GM21825 (cell line): ENCODE measurements around the gene BIRC7.

ENCODE experiments used
- ATAC-seq: cut with Tn5 transposase; IDR thresholded peaks from one replicate; pipeline ENCODE4 v1.9.1; 2021; ENCODE audit warnings: mild to moderate bottlenecking, moderate library complexity; ENCODE audit not compliant: unreplicated experiment

The BIRC7 gene

DNA sequence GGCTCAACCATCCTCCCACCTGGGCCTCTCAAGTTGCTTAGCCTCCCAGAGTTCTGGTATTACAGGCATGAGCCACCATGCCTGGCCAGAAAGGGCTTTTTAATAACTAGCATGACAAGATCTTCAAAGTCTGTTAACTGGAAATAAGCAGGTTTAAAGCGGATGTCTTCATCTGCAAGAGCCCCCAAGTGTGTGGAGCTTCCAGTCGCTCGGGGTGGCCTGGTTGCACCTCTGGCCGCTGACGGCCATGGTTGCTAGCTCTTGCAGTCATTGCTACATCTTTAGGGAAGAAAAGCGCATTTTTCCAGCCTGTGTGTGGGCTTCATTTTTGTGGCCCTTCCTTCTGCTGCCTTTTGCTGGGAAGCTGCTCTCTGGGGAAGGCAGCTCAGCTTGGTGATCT is 44.7 kb downstream of the BIRC7 start:
- no peak for ATAC-seq

DNA sequence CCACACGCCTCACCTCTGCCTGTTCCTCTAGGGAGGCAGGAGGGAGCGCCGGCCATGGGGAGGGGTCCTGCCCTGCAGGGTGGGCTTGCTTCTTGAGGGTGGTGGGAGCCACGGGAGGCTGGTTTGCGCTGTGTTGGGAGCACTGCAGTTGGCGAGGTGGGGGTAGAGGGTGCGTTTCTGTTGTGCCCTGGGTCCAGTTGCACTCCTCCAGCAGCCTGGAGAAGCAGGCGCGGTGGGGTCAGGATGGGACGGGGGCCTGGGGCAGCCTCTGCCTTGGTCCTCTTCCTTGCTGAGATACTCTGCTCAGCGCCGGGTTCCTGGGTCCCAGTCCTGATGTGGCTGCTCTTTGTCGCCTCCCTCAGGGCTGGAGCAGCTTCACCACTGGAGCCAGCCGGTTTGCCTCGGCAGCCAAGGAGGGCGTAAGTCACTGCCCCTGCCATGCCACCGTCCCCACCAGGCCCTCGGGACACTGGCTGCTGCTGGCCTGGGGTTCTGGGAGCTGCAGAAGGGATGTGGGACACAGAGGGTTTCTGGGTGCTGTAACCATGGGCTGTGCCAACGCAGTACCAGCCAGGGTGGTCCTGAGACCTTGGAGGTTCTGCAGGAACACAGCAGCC is 45.3 kb downstream of the BIRC7 start:
- ATAC-seq: no peak

DNA sequence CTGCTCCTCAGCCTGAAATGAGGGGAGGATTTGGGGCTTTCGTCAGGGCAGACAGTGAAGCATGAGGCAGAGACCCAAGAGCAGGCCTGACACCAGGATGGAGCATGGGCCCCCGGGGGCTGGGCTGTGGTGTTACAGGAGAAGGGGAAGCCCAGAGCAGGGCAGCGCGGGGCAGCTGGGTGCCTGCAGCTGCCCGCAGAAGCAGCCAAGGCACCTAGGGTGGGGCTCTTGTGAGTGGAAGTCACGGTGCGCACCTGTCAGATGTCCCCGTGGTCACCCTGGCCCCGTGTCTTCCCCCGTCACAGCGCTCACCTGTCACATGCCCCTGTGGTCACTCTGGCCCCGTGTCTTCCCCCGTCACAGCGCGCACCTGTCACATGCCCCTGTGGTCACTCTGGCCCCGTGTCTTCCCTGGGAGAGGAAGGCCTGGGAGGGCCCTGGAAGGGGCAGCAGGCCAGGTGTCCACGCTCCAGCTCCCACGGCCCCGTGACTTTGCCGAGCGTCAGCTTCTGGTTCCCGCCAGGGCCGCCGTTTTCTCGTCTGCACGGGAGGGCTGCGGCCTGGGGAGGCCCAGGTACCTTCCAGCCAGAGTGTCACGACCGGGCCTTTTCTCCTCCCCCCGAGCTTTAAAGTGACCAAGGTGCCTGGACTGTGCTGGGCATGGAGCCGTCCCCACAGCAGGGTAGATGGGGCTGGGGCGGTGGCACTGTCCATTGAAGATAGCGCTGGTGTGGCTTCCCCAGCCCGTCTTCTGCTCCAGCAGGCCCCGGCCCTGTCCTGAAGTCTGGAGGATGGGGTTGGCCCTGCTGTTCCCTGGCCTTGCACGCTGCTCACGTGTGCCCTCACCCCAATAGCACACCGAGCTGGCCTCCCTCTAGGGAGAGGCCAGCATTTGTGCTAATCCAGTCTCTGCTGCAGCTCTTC is 46.3 kb downstream of the BIRC7 start:
- ATAC-seq: no peak

DNA sequence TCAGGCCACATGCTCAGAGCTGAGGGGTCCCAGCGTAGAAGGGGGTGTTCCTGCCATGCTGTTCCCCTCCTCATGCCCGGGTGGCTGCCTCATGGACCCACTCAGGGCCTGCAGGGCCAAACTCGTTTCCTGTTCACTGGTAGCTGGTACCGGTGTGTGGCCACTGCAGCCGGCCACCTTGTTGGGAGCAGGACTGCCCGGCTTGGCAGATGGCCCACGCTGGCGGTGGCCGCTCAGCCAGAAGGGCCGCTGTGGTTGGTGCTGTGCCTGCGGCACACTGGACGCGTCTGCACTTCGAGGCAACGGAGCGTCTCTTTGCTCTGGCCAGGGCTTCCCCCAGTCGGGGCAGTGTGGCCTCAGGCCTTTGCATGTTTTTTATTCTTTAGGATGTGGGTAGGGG is 47.2 kb downstream of the BIRC7 start:
- ATAC-seq: no peak

DNA sequence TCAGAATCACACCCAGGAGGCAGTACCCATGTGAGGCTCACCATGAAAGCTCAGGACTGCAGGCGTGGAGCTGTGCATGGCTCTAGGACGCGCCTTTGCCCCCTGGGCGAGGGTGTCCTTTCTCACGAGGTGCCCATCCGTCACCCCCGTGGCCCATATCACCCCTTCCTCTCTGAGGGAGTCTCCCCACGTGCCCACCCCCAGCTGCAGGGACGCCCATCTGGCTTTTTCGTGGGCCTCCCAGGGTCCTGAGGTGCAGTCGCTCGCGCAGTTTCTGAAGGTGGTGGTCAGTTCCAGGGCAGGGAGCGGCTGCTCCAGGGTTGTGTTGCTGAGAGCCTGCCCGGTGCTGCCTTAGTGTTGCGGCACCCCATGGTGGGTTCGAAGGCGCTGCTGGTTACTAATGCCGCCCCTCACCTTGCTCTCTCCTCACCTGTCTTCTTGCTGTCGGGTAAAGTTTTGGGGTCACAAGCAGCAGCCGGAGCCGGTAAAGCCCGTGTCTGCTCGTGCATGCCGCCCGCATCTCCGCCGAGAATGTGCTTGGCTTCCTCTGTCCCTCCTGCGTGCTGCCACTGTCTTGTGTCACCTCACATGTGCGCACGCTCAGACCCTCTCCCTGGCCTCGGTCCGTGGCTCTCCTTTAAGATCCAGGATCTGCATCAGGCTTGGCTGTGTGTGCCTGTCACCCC is 47.8 kb downstream of the BIRC7 start:
- ATAC-seq: no peak

DNA sequence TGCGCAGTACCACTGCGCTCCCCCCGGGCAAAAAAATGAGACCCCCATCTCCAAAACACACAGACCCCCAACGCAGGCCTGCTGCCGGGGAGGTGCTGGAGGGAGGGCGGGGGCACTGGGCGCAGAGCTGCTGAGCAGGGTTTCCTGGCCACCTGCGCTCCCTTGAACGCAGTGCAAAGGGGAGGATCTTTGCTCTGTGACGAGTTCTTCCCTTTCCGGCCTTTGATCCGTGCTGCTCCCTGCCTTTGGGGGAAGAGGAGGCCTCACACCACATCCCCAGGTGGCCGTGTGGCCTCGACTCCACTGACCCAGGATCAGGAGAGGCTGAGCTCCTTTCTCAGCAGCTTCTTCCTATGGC is 48.4 kb downstream of the BIRC7 start:
- no peak for ATAC-seq

DNA sequence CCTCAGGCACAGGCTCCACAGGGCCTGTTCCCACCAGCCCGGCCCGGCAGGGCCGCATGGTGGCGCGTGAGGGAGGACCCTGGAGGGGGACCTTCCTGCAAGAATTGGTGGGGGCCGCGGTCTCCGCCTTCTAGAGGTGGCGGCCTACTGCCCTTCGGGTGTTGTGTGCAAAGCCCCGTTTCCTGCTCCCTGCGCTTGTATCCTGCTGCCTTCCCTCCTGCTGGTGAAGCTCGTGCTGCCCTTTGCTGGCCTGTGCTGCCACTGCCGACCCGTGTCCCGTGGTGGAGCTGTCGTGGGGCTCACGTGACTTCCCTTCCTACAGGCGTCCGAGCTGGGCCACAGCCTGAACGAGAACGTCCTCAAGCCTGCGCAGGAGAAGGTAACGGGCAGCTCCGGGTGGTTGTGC is 48.8 kb downstream of the BIRC7 start:
- ATAC-seq: no peak

DNA sequence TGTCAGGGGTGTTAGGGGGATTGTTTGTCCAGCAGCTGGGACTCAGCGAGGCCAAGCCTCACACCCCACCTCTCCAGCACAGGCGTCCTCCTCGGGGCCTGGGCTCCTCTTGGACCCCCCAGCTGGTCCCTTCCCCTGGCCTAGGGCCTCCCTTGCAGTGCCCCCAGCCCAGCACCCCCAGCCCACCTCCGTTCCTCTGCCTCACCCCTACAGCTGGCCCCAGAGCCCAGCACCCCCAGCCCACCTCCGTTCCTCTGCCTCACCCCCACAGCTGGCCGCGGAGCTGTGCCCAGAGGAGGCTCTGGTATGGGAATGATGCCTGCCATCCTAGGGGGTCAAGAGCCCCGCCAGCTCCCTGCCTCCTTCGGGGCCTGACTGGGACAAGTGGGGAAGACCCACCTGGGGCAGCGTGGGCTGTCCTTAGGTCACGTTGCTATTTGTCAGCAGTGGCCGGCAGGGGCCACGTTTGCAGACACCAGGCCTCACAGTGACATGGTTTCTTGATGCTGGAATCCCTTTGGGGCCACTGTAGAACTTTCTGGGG is 49.3 kb downstream of the BIRC7 start:
- no peak for ATAC-seq

DNA sequence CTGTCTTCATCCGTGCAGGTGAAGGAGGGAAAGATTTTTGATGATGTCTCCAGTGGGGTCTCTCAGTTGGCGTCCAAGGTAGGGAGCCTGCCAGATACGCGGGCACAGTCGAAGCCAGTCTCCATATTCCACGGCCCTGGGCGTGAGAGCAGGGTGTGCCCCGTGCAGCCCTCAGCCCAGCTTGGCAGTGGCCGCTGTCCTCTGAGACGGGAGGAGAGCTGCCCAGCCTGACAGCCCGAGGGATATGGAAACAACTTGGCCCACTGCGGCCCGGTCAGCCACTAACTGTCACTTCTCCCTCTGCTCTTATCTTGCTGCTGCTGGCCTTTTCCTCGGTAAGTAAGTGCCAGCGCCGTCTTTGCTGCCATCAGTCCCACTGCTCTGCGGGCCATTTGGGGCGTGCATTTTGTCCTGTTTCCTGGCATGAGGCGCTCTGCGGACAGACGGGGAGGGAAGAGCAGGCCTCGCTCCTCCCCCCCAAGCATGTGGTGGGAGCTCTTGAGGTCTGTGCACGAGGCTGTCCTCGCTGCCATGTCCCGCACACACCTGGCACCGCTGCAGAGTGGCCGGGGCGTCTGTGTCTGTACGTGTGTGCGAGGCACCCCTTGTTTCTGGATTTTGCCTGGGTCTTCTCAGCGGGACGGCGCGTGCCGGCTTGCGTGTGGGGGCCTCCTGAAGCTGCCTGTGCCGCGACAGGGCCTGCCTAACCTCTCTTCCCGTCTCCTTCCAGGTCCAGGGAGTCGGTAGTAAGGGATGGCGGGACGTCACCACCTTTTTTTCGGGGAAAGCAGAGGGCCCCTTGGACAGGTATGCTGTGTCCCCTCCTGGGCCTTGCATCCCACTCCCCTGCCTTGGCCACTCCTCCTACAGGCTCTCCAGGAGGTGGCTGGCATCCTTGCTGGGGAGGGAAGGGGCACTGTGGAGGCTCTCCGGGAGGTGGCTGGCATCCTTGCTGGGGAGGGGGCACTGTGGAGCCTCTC is 50.2 kb downstream of the BIRC7 start:
- ATAC-seq: no peak

DNA sequence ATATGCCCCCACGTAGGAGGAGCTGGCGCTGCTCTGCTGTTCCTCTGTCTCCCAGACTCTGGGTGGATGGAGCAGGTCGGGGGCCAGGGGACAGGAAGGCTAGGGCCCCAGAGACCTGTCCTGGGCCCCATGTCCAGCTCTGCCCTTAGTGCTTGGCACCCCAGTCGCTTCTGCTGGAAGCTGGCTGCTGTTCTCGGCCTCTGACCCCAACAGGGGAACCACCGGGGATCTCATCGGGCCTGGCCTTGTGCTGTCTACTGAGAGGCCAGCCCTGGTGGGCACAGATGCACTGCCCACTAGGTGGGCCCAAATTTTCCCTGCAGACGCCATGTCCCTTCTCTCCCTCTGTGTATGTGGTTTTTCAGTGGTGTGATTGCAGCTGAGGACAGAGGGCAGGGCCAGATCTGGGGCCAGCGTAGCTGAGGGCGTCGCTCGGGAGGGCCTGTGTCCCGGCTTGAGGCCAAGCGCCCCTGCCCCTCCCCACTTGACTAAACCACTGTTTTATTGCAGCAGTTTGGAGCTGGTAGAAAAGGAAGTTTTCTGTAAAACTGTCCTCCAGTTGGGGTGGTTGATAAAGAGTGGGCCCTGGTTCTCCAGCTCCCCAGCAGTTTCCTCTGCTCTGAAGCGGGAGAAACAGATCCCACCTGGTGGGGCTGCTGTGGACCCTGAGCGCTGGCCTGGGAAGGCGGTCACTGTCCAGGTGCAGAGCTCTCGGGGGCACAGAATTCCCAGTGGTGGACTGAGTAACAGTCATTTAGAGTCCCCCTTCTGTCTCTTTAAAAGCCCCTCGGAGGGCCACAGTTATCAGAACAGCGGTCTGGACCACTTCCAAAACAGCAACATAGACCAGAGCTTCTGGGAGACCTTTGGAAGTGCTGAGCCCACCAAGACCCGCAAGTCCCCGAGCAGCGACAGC is 51.3 kb downstream of the BIRC7 start:
- no peak for ATAC-seq

DNA sequence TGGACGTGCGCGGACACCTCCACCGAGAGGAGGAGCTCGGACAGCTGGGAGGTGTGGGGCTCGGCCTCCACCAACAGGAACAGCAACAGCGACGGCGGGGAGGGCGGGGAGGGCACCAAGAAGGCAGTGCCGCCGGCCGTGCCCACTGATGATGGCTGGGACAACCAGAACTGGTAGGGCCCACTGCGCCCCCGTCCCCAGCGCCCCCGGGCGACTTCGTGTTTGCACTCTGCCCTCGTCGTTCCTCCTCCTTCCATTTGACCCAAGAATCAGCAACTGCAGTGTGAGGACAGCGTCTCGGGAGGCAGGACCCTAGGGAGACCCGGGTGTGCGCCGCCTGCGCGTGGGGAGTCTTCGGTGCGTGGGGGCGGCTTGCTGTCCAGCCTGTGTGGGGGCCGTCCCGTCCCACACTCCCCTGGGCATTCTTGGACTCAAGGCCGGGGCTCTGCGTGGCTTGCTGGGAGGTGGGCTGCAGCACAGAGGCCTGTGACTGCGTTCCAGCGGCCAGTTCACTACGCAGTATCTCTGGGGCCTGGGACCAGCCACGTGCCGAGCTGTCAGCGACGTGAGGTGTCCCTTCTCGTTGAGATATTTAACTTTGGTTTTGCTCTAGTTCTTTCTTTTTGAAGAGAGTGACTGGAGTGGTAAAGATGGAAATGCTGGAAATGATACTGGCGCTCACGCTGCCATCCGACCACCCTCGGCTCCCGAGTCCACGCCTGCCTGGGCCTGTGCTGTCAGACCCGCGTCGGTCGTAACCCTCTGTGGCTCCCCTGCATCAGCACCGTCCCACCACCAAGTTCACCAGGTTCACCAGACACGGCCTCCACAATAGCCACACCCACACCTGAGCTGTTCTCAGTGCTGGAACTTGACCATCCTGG is 52.2 kb downstream of the BIRC7 start:
- ATAC-seq: no peak

DNA sequence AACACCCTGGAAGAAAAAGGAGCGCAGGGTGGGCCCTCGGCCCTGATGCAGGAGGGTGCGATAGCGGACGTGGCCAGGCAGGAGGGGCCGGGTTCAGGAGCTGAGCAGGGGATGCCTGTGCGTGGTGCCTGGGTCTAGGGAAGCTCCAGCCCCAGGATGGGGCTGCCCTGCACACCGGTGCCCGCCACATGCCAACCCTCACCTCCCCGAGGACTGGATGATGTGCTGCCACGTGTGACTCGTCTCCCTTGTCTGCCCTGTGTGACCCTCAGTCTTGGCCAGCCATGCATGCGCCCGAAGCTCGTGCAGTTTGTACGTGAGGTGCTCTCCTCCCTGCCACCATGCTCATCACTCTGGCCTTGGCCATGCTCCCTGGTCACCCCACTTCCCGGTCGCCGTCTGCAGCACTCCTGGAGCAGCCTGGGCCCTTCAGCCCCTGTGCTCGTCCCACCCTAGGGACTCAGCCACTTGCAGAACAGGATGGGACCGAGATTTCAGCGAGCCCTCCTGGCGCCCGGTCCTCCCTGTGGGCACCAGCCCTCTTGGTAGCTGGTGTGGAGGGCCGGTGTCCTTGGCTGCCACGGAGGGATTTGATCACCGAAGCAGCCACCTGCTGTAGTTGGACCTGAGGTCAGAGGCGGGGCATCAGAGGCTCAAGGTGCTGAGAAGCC is 53.0 kb downstream of the BIRC7 start:
- no peak for ATAC-seq

DNA sequence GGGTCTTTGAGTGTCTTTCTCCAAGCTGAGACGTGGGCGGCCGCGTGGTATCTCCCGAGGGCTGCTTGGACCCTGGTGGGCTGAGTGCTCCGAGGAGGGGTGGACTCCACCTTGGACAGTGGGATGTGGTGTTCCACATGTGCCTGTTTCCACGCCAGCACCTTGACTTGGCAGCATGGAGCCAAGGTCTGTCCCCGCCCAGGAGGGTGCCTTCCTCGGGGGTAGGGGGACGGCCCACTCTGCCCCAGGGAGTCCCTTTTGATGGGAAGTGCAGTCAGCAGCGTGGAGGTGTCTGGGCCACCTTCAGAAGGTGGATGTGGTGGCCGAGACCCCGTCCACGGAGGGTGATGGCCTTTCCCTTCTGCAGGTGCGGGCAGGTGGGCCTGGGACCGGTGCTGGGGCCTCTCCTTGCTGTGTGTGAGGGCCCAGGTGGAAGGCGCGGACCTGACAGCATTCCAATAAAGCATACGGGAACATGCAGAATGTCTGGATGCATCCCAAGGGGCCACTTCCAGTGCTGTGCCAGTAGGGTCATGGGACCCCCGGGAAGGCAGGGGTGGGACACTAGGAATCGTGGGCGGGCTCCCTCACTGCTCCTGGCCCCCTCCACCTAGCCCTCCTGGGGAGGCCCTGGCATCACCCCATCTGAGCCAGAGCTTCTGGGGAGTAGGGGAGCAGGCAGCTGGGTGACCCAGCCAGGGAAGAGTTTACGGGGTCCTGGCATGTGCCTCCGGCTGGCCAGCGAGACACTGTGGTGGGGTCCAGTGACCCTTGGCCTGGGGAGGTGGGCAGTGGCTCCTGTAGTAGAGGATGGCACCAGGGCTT is 53.8 kb downstream of the BIRC7 start:
- no peak for ATAC-seq
